ENCODE results near the gene FOXJ1.

FOXJ1 gene

DNA sequence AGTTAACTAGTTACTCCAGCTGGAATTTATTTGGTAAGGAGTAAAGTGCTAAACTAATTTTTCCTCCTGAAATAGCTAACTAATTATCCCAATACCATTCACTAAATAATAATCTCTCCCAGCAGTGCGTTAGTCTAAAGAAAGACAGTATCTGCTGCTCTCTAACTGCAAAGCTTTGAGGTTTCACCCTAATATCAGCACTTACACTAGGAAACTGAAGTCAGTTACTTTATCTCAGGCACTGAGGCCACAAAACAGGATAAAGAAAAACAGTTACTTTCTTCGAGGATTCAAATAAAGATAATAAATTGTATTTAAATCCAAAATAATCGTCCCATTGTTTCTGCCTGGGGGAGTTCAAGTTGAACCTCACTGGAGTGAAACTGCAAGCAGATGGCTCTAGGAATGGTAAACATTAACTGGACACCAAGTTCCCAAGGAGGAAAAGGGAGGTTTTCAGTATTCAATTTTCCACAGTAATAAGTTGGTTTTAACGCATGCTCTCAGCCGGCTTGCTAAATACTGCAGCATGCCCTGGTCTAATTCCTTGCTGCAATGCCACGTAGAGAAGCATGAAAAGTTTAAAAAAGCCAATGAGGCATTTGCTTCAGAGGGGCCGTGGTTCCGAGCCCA lies 20.0 kb upstream of the FOXJ1 start:
- DNase-seq (ENCODE audit: low read depth), result no peak

DNA sequence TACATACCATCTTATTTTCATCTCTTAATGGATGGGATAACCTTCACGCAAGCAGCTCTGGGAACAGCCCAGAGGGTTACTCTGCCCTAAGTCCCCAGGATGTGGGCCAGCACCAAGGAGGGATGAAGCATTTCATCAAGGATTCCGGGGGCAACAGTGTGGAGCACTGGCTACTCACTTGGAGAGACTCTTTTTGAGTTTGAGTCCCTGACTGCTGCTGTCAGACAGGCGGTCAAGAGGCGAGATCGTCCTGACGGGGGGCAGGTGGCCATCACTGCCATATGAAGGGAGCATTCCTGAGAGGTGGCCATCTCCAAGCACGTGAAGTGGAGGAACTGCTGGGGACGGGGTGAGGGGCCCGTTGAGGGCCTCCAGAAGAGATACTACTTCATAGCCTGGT lies 18.1 kb upstream of the FOXJ1 start:
- no peak for DNase-seq (ENCODE audit: low read depth)

GRCh38 chr17:76157759-76158158 lies 16.7 kb upstream of the FOXJ1 start:
- DNase-seq (ENCODE audit: low read depth), result no peak

- no peak for DNase-seq (ENCODE audit: low read depth)
Measured at GRCh38 chr17:76156662-76156991, 15.6 kb upstream of the FOXJ1 start.

DNA sequence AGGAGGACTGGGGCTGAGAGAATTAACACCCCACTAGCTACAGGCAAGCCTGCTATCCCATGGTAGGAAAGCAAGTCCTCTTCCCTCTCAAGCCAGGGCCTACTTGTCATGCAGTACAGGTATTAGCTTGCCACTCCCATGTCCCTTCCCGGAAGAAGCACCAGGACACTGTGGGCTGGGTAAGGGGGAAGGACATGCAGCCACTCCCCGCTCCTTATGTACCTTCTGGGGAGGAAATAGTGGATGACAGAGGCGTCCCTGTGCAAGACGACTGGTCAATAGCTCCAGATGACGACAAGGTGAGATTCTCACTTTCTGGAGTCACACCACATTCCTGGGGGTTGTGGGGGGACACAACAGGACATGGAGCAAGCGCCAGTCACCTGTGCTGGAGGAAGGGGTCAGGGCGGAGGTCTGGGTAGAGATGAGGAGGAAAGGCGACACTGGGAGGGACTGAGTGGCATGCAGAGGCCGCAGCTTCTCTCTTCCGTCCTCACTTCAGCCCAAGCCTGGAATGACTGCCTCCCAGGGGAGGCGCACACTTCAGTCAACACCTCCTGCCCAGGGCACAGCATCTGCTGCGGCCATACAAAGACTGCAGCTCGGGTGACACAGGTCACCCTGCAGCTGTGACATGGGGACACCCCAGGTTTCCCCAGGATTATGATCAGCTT lies 15.1 kb upstream of the FOXJ1 start:
- no peak for DNase-seq (ENCODE audit: low read depth)

GRCh38 chr17:76154936-76155845 lies 14.1 kb upstream of the FOXJ1 start:
- no peak for DNase-seq (ENCODE audit: low read depth)

GRCh38 chr17:76154292-76154691 lies 13.2 kb upstream of the FOXJ1 start:
- DNase-seq (ENCODE audit: low read depth), result no peak

GRCh38 chr17:76153640-76154039 lies 12.6 kb upstream of the FOXJ1 start:
- DNase-seq (ENCODE audit: low read depth), result no peak

DNA sequence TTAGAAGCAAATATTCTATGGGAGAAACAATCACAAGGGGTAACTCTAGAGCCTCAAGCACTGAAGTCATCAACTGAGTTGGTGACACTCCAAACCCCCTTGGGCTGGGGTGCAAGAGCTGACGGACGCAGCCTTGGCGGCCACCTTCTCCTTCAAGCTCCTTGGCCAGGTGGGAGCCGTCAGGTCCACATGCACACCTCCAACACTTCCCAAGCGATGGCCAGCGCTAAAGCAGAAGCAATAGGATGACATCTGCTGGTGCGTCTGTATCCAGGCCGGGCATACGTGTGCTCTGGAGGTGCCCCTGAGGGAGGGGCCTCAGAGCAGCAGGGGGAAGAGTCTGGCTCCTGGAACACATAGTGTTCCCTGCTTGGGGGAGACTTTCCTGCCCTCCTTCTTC lies 12.2 kb upstream of the FOXJ1 start:
- no peak for DNase-seq (ENCODE audit: low read depth)

DNA sequence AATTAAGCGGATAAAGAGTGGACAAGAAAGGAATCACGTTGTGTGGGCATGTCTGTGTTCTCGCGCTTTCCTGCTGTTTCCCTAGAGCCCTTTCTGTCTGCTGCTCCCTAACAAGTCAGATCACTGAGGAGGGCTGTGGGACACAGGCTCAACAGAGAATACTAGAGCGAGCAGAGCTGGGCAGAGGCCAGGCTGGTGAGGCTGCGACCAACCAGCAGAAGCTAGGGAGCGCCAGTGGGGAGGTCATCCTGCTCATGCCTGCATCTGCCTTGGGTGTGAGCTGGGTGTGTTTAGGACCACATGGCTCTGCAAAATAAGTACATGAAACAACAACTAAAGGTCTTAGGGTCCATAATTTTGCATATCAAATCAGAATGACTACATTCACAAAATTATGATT lies 11.5 kb upstream of the FOXJ1 start:
- DNase-seq (ENCODE audit: low read depth), result no peak

DNA sequence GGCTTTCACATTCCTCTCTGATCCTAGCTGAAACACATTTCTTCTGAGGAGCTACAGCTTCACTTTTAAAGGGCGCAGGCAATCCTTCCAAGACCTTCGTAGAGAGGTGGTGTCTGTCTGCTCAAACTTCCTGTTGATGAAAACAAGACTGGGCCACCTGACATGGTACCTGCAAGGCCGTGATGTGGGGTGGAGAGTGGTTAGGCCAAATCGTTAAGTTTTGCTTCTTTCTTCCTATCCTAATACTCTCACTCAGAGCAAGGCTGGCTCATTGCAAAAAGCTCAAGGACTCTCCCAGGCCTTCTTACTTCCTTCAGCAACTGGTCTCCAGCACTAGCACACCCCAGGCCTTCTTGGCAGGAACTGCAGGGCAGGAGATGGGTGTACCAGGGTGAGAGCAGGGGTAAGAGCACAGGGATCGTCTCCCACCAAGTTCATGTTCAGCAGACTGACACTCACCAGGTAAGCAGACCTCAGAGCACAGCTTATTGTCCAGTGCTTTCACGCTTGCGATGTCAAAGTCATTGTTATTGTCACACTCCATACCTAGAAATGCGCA lies 10.9 kb upstream of the FOXJ1 start:
- no peak for DNase-seq (ENCODE audit: low read depth)

DNA sequence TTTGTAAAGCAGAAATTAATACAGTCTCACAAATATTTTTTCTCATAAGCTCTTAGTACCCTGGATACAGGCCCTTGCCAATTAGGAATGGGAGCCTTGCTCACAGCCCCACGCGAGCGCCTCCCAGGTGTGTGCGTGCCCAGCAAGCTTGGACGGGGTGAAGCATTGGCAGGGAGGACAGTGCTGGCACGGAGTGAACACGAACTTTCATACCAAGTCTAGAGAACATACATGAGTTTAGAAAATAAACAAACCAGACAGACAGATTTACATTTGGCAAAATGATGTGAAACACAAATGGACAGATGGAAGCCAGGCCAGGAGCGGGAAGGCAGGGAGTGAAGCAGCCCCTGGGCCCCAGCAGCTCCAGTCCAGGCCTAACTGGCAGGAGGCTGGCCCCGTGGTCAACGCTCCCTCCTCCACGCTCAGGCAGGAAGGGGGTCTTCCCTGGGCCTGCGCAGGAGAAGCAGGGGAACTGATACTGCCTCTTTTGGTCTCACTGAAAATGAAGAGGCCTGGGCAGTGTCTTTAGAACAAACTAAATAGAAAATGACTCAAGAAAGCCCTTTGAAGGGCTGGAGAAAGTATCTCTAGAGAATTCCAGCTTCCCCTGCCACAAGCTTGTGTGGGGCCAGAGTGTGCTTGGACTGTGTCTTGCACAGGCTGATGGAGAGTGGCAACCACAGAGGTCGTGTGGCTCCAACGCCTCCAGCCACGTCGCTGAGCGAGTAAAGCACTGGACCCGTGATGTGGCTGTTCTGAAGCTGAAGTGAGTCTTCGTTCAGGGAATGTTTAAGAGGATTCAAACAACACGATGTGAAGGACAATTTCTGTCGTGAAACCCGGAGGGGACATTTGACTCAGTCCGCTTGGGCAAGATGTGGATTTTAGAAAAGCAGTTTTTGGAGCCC lies 9.9 kb upstream of the FOXJ1 start:
- no peak for DNase-seq (ENCODE audit: low read depth)

GRCh38 chr17:76149214-76149613 lies 8.2 kb upstream of the FOXJ1 start:
- no peak for DNase-seq (ENCODE audit: low read depth)

- no peak for DNase-seq (ENCODE audit: low read depth)
Measured at GRCh38 chr17:76148015-76148326, 6.9 kb upstream of the FOXJ1 start.

GRCh38 chr17:76147211-76148014 lies 6.4 kb upstream of the FOXJ1 start:
- DNase-seq (ENCODE audit: low read depth), result no peak

GRCh38 chr17:76146053-76146851 lies 5.2 kb upstream of the FOXJ1 start:
- no peak for DNase-seq (ENCODE audit: low read depth)

DNA sequence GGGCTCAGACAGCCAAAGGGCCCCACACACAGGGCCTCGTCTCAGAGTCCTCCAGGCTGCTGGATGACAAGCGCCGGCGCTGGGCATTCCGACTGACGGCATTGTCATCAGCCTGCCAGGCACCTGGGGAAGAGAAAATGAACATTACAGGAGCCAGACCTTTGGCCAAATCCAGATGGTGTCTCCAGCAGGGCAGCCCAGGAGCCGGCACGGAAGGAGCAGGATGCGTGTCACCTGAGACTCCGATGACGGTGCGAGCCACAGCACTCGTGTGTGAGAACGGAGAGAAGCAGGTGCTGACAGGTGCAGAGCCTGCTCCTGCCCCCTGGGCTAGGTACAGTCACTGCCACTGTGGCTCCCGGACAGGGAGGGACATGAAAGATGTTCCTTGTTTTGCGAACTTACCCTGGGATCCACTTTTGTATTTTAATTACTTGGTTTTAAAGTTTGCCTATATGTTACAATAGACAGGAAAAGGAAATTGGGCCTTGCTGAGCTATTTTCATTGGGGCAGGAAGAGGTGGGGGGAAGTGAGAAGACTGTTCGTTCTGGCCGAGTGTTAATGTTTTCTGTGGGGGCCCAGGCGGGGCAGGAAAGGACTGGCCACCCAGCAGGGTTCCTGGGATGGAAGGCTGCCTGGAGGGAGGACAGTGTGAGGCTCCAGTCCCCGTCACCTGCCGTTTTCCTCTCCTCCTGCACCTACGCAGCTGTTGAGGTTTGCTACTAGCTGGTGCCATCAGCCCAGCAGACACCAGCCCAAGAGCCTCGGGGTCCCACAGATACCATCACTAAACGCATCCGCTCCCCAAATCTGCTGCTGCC lies 4.4 kb upstream of the FOXJ1 start:
- DNase-seq (ENCODE audit: low read depth), result no peak

- DNase-seq (ENCODE audit: low read depth), result no peak
Measured at GRCh38 chr17:76142585-76143041, 1.6 kb upstream of the FOXJ1 start.

DNA sequence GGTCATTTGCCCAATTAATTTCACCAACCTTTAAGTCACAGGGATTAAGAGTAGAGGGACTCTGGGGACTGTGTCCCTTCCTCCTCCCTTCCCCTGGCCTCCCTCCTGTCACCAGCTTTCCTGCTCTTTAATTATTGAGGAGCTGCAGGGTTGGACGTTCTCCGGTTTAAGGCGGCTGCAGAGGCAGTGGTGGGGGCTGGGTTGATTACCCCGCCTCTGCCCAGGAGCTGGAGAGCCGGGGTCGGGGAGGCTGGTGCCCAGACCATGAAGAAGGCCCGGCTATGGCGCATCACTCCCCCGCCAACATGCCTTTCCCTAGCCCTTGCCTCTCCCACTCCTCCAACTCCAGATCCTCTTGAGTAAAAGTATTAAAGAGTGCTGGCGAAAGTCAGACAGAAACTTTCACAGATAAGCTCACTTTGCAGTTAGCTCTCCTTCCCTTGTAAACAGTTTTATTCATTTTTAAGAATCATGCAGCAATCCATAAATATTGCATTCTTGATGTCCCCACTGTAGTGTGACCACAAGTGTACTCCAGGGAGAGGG lies 1.1 kb upstream of the FOXJ1 start:
- DNase-seq (ENCODE audit: low read depth), result no peak
